Neural cell (in vitro differentiated cells): ENCODE results near the gene ZBTB46. TPM values are rescaled to one million over a fixed set of nuclear protein-coding genes. Genes with fewer than 3 reads are reported as not detected.

Source experiments
- H2AFZ ChIP-seq: fragments of 200-600, 300-800 bp; sonication (generic), shearing (Covaris generic); 2 replicates; pipeline ENCODE4 v1.6.0; 2014; ENCODE audit warnings: low read depth, mild to moderate bottlenecking, antibody characterized with exemption, low read length, moderate library complexity
- H3F3A ChIP-seq: fragments of 200-600 bp; shearing (Covaris generic); 2 replicates; pipeline ENCODE4 v1.6.1; 2016; ENCODE audit warnings: mild to moderate bottlenecking, moderate library complexity, mixed read lengths, antibody characterized with exemption, low read length; ENCODE audit not compliant: insufficient read depth, poor library complexity, severe bottlenecking
- H3K27ac ChIP-seq: fragments of 200-600, 300-800 bp; sonication (generic), shearing (Covaris generic); 2 replicates; pipeline ENCODE4 v1.5.1; 2014; ENCODE audit warnings: mild to moderate bottlenecking, low read length, moderate library complexity
- H3K27me3 ChIP-seq: fragments of 300-800, 200-600 bp; sonication (generic), shearing (Covaris generic); 2 replicates; pipeline ENCODE4 v1.6.0; 2014; ENCODE audit warnings: mild to moderate bottlenecking, low read depth, low read length, moderate library complexity; ENCODE audit not compliant: insufficient read depth
- H3K36me3 ChIP-seq: fragments of 300-800, 200-600 bp; sonication (generic), shearing (Covaris generic); 2 replicates; pipeline ENCODE4 v1.5.1; 2014; ENCODE audit warnings: mild to moderate bottlenecking, antibody characterized with exemption, low read length, moderate library complexity; ENCODE audit not compliant: insufficient read depth
- H3K4me2 ChIP-seq: fragments of 300-800, 200-600 bp; sonication (generic), shearing (Covaris generic); 2 replicates; pipeline ENCODE4 v1.6.0; 2014; ENCODE audit warnings: mild to moderate bottlenecking, low read length
- H3K4me3 ChIP-seq: fragments of 300-800, 200-600 bp; sonication (generic), shearing (Covaris generic); 2 replicates; pipeline ENCODE4 v1.5.1; 2014; ENCODE audit warnings: mild to moderate bottlenecking, low read length, moderate library complexity
- H3K79me2 ChIP-seq: fragments of 200-600 bp; shearing (Covaris generic); replicated peaks from 2 replicates; pipeline ENCODE4 v1.6.0; 2014; ENCODE audit warnings: mild to moderate bottlenecking, low read length, moderate library complexity; ENCODE audit not compliant: insufficient read depth
- H3K9ac ChIP-seq: fragments of 300-800, 200-600 bp; sonication (generic), shearing (Covaris generic); 2 replicates; pipeline ENCODE4 v1.6.1; 2016; ENCODE audit warnings: mild to moderate bottlenecking, low read length, mixed read lengths
- H3K9me2 ChIP-seq: fragments of 200-600 bp; shearing (Covaris generic); 2 replicates; pipeline ENCODE4 v1.6.1; 2016; ENCODE audit warnings: mild to moderate bottlenecking, low read length, mixed read lengths; ENCODE audit not compliant: insufficient read depth
- H3K9me3 ChIP-seq: fragments of 200-600, 300-800 bp; sonication (generic), shearing (Covaris generic); 2 replicates; pipeline ENCODE4 v1.6.1; 2016; ENCODE audit warnings: mild to moderate bottlenecking, mixed run types, low read length, moderate library complexity, mixed read lengths
- H4K20me1 ChIP-seq: fragments of 200-600 bp; shearing (Covaris generic); 2 replicates; pipeline ENCODE4 v1.6.1; 2016; ENCODE audit warnings: mild to moderate bottlenecking, mixed run types; ENCODE audit not compliant: insufficient read depth
- CTCF ChIP-seq: fragments of 450-650 bp; IDR thresholded peaks from 2 replicates; pipeline ENCODE4 v1.5.1; 2014; ENCODE audit warnings: antibody characterized with exemption, mild to moderate bottlenecking, moderate library complexity; ENCODE audit not compliant: poor library complexity, severe bottlenecking
- EP300 ChIP-seq: fragments of 450-650 bp; conservative IDR thresholded peaks from 2 replicates; pipeline ENCODE4 v1.6.1; 2014; ENCODE audit warnings: antibody characterized with exemption, mild to moderate bottlenecking, moderate library complexity; ENCODE audit not compliant: poor library complexity, severe bottlenecking
- EZH2 ChIP-seq: fragments of 200-600, 300-800 bp; shearing (Covaris generic), sonication (generic); IDR thresholded peaks from 2 replicates; pipeline ENCODE4 v1.6.1; 2014; ENCODE audit warnings: antibody characterized with exemption, low read length, borderline replicate concordance, mild to moderate bottlenecking; ENCODE audit not compliant: insufficient read depth, poor library complexity, severe bottlenecking
- MXI1 ChIP-seq: fragments of 450-650 bp; conservative IDR thresholded peaks from 2 replicates; pipeline ENCODE4 v1.6.1; 2014; ENCODE audit warnings: antibody characterized with exemption, mild to moderate bottlenecking; ENCODE audit not compliant: poor library complexity, severe bottlenecking
- POLR2AphosphoS5 ChIP-seq: IDR thresholded peaks from 2 replicates; pipeline ENCODE4 v1.6.1; 2012
- RAD21 ChIP-seq: fragments of 450-650 bp; conservative IDR thresholded peaks from 2 replicates; pipeline ENCODE4 v1.6.1; 2014; ENCODE audit warnings: antibody characterized with exemption, mild to moderate bottlenecking, moderate library complexity
- REST ChIP-seq: IDR thresholded peaks from 2 replicates; pipeline ENCODE4 v1.6.1; 2012; ENCODE audit warnings: borderline replicate concordance
- SMC3 ChIP-seq: fragments of 450-650 bp; conservative IDR thresholded peaks from 2 replicates; pipeline ENCODE4 v1.6.1; 2014; ENCODE audit warnings: antibody characterized with exemption, mild to moderate bottlenecking, moderate library complexity; ENCODE audit not compliant: poor library complexity
- TAF1 ChIP-seq: IDR thresholded peaks from 2 replicates; pipeline ENCODE4 v1.6.1; 2012; ENCODE audit warnings: low read depth
- polyA plus RNA-seq: library from polyadenylated mRNA; depleted of rRNA; stranded (reverse); fragments of >200 nt; gene quantifications from 2 replicates; pipeline ENCODE4 v1.2.3, GENCODE V29; 2014

Gene ZBTB46
- polyA plus RNA-seq, 1 donor from 2014 or later, result 15.0 TPM

GRCh38 chr20:63718996-63719395 lies 112.1 kb downstream of the ZBTB46 start:
- Histone ChIP-seq H3K36me3 (no peaks in the 10 kb centered on the region), H3K27ac (no peak overlapping the region)

GRCh38 chr20:63714858-63715257 lies 116.2 kb downstream of the ZBTB46 start:
- Histone ChIP-seq H3K36me3 (peaks cover 6% of the 10 kb centered on the region), H2AFZ (no peak overlapping the region), H3K4me2 (no peak overlapping the region), H3K4me3 (no peak overlapping the region), H3K9ac (no peak overlapping the region), H3K27ac (no peak overlapping the region), H3K9me2 (no peaks in the 10 kb centered on the region), H3K79me2 (peaks cover 32% of the 10 kb centered on the region), H3K9me3 (no peaks in the 10 kb centered on the region), H4K20me1 (no peaks in the 10 kb centered on the region), H3F3A (no peaks in the 10 kb centered on the region), H3K27me3 (no peaks in the 10 kb centered on the region)
- TF ChIP-seq MXI1 (no peak), TAF1 (no peak), REST (no peak), EZH2 (no peak), POLR2AphosphoS5 (no peak), RAD21 (no peak), EP300 (no peak)

More at GRCh38 chr20:63718996-63719395, 112.1 kb downstream of the ZBTB46 start:
- Histone ChIP-seq H3K79me2 (peaks cover 20% of the 10 kb centered on the region), H3K9me2 (no peaks in the 10 kb centered on the region), H2AFZ (no peak overlapping the region), H3K4me3 (no peak overlapping the region), H3K27me3 (no peaks in the 10 kb centered on the region), H3K9me3 (no peaks in the 10 kb centered on the region), H3K9ac (no peak overlapping the region), H3K4me2 (no peak overlapping the region), H3F3A (no peaks in the 10 kb centered on the region), H4K20me1 (no peaks in the 10 kb centered on the region)
- TF ChIP-seq EP300, result no peak
- no peak for TF ChIP-seq TAF1
- no peak for TF ChIP-seq POLR2AphosphoS5
- no peak for TF ChIP-seq SMC3
- no peak for TF ChIP-seq CTCF
- TF ChIP-seq MXI1, result no peak
- no peak for TF ChIP-seq EZH2
- TF ChIP-seq RAD21, result no peak
- TF ChIP-seq REST, result no peak
